HG02571 (cell line): ENCODE results near the gene NDUFV1.
"Not testable (repeated sequence)": the region's sequence is repeated elsewhere in the genome, so short reads cannot be mapped to it uniquely, and the experiment has no call there.

ENCODE experiments used
- ATAC-seq: cut with Tn5 transposase; IDR thresholded peaks from one replicate; pipeline ENCODE4 v1.9.1; 2021; ENCODE audit warnings: mild to moderate bottlenecking, moderate library complexity; ENCODE audit not compliant: unreplicated experiment

Gene NDUFV1

GRCh38 chr11:67652965-67653845 lies 46.5 kb downstream of the NDUFV1 start:
- ATAC-seq = no peak

GRCh38 chr11:67654225-67654624 lies 47.5 kb downstream of the NDUFV1 start:
- ATAC-seq = no peak

- no peak for ATAC-seq
Observed at GRCh38 chr11:67656278-67656922, 49.7 kb downstream of the NDUFV1 start.

GRCh38 chr11:67657300-67657699 lies 50.6 kb downstream of the NDUFV1 start:
- ATAC-seq = no peak

GRCh38 chr11:67659651-67660165 lies 53.0 kb downstream of the NDUFV1 start:
- not testable (repeated sequence) for ATAC-seq

GRCh38 chr11:67660752-67661151 lies 54.0 kb downstream of the NDUFV1 start:
- ATAC-seq = not testable (repeated sequence)
